ENCODE measurements around the gene TM4SF4.

The TM4SF4 gene

DNA sequence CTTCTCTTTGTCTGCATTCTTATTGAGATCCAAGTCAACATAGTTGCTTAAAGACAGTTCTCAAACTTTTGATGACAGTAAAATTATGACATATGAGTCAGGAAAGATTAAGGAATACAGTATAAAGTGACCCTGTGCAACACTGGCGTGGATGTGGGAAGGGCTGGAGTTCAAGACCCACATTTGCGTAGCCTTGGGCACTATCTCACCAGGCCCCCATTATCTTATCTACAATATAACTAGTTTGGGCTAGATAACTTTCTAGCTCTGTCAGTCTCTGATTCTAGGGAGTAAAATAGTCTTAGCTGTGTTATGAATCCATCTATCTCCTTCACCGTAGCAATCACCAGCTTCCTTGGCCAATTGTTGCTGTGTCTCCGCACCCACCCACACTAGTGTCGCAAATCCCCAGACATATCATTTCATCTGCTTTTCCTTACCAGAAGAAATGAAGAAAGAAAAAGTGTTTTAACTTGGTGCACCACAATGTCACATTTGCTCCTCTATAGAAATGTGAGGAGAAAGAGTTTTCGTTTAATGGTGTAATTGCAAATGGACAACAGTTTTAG is 14.9 kb upstream of the TM4SF4 start:
- FAIRE-seq (no peak), DNase-seq (ENCODE audit: insufficient read length) (no peak)
- TF ChIP-seq POLR2AphosphoS5 (IDR thresholded peaks at IDR 0.05; ENCODE audit: low read depth, low read length), result no peak
- TF ChIP-seq TAF1 (IDR thresholded peaks at IDR 0.05; ENCODE audit: borderline replicate concordance, low read depth, low read length), result no peak
- TF ChIP-seq POLR2A (IDR thresholded peaks at IDR 0.05; ENCODE audit: low read depth, low read length), result no peak

DNA sequence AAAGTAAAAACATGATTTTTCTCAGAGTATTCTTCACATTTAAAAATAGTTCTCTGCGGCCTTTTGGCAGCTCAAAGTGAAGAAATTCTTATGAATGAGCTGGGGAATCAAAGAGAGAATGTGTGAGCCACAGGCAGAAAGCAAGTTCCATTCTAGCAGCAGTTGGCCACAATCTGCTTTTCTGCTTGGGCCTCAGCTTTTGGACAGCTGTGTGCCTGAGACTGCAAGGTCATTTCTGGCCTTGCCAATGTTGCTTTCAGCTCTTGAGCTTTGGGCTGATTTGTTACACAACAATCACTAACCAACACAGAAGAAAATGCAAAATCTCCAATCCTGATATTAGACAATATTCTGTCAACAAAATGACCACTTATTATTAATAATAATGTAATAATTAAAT is 14.4 kb upstream of the TM4SF4 start:
- DNase-seq (ENCODE audit: insufficient read length), result no peak
- TF ChIP-seq POLR2AphosphoS5 (IDR thresholded peaks at IDR 0.05; ENCODE audit: low read depth, low read length) (no peak), TAF1 (IDR thresholded peaks at IDR 0.05; ENCODE audit: borderline replicate concordance, low read depth, low read length) (no peak), POLR2A (IDR thresholded peaks at IDR 0.05; ENCODE audit: low read depth, low read length) (no peak)
- no peak for FAIRE-seq

DNA sequence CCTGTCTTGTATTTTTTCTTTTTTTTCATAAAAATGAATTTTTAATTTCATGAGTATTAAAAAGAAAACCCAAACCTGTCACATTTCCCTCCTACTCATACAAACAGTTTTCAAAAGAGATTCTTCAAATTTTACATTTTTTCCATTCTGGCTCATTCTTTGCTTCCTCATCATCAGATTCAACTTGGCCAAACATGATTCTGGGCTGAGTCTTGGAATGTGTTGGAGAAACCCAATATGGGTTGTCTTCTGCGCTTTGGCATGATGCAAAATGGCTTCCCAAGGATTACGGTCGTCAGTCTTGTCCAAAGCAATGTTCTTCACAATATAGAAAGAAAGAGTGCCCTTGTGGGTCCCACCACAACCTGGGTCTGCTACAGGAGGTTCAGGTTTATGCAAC is 12.4 kb upstream of the TM4SF4 start:
- TF ChIP-seq TAF1 (IDR thresholded peaks at IDR 0.05; ENCODE audit: borderline replicate concordance, low read depth, low read length) (no peak), POLR2A (IDR thresholded peaks at IDR 0.05; ENCODE audit: low read depth, low read length) (no peak), POLR2AphosphoS5 (IDR thresholded peaks at IDR 0.05; ENCODE audit: low read depth, low read length) (no peak)
- no peak for DNase-seq (ENCODE audit: insufficient read length)
- FAIRE-seq, result no peak

DNA sequence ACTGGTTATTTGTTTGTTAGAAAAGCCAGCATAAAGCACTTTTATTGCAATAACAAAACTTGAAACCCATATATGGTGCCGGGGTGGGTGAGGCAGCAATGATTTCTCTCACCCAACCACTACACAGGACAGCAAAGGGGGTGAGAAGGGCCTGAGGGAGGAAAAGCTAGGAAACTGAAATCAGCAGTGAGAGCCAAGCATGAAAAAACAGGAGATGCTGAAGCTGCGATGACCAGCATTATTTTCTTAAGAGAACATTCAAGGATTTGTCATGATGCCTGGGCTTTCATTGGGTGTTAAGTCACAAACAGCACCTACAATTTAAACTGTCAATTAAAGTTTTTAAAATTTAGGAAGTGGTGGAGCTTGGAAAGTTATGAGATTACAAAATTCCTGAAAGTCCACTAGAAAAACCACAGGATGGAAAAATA is 11.9 kb upstream of the TM4SF4 start:
- TF ChIP-seq POLR2A (IDR thresholded peaks at IDR 0.05; ENCODE audit: low read depth, low read length), result no peak
- no peak for TF ChIP-seq TAF1 (IDR thresholded peaks at IDR 0.05; ENCODE audit: borderline replicate concordance, low read depth, low read length)
- TF ChIP-seq POLR2AphosphoS5 (IDR thresholded peaks at IDR 0.05; ENCODE audit: low read depth, low read length), result no peak
- no peak for FAIRE-seq
- no peak for DNase-seq (ENCODE audit: insufficient read length)

DNA sequence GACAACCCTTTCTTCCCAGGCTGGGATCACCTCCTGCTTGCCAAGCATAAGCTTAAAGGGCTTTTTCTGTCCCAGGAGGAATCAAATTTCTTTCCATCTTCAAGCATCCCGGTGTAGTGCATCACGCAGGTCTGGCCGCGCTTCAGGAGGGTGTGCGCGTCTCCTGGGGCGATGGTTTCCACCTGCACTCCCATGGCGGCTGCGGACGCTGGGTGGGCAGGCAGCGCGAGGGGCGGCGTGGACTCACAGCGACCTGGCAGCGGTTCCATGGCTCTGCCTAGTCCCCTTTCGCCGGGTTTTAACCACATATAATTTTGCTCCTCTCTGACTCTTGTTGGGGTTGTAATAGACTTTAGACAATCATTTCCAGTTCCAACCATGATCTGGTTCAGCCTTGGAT is 10.6 kb upstream of the TM4SF4 start:
- FAIRE-seq, result no peak
- TF ChIP-seq TAF1 (IDR thresholded peaks at IDR 0.05; ENCODE audit: borderline replicate concordance, low read depth, low read length), result no peak
- TF ChIP-seq POLR2A (IDR thresholded peaks at IDR 0.05; ENCODE audit: low read depth, low read length), result no peak
- TF ChIP-seq POLR2AphosphoS5 (IDR thresholded peaks at IDR 0.05; ENCODE audit: low read depth, low read length), result no peak

DNA sequence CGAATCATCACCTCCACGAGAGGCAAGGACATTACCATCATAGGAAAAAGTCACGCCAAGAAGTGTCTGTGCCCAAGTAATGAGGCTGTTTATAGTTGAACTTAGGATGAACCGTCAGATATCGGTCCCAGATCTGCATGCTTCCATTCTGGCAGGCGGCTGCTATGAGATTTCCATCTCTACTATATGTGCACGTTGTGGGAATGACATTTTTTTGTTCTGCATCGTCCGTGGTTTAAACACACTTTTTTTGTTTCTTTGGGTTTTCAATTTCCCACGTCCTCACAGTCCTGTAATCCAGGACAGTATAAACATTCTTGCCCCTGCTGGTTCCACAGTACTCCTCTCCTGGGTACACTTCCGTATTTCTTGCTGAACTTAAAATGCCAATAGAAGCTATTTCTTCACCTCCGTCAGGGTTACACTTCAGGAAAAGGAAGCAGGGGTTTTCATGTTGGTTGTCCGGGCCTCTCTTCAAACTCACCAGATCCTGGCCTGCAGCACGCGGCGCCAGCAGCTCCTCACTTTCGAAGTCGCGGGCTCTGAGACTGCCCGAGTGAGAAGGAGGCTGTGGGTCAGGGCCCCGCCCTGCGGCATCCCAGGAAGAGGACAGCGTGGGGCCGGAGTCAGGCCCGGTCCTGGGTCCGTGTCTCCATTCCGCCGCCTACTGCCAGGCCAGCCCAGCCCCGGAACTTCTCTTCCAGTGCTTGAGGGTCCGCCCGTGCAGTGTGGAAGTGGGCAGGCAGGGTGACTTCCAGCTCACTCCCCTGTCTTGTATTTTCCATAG is 9.8 kb upstream of the TM4SF4 start:
- DNase-seq (ENCODE audit: insufficient read length) (no peak), FAIRE-seq (no peak)
- no peak for TF ChIP-seq POLR2AphosphoS5 (IDR thresholded peaks at IDR 0.05; ENCODE audit: low read depth, low read length)
- no peak for TF ChIP-seq TAF1 (IDR thresholded peaks at IDR 0.05; ENCODE audit: borderline replicate concordance, low read depth, low read length)
- TF ChIP-seq POLR2A (IDR thresholded peaks at IDR 0.05; ENCODE audit: low read depth, low read length), result no peak

More for the DNA sequence above, 10.6 kb upstream of the TM4SF4 start:
- DNase-seq (ENCODE audit: insufficient read length), result no peak

DNA sequence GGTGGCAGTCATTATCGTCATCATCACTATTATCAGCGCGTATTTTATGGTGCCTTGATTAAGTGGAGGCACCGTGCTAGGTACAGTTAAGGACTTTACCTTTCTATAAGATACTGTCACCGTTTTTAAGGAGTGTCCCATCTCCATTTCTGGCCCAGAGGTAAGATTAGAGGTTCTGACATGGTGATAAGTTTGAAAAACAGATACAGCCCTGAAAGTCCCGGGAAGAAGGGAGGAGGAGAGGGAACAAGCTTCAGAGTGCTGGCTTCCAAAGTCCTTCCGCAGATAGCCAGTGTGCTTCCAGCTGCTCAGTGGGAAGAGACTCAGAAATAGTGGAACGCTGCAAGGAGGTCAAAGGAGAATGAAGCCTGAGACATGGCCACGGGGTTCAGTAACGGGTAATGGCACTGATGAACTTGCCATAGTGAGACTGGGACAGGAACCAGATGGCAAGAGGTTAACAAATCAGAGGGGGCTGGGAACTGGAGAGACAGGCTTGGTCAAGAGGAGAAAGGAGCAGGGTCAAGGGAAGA is 9.1 kb upstream of the TM4SF4 start:
- FAIRE-seq, result no peak
- no peak for TF ChIP-seq POLR2AphosphoS5 (IDR thresholded peaks at IDR 0.05; ENCODE audit: low read depth, low read length)
- no peak for DNase-seq (ENCODE audit: insufficient read length)

DNA sequence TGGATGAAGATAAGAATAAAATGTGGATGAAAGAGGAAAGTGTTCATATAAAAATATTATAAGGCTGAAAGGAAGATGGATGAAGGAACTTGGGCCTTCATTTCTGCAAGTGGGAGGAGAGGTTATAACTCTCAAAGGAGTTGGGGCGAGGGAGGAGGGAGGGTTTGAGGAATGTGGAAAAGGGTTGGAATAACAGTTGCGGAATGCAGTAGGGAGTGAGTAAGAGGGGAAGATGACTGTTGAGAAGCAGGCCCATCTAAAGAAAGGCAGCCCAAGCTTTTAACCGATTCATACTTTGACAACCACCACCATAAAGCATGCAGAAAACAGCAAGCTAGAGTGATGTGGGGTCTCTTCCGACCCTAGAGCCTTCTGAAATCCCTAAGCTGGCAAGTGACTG is 8.3 kb upstream of the TM4SF4 start:
- DNase-seq (ENCODE audit: insufficient read length), result no peak
- TF ChIP-seq POLR2AphosphoS5 (IDR thresholded peaks at IDR 0.05; ENCODE audit: low read depth, low read length) (no peak), TAF1 (IDR thresholded peaks at IDR 0.05; ENCODE audit: borderline replicate concordance, low read depth, low read length) (no peak), POLR2A (IDR thresholded peaks at IDR 0.05; ENCODE audit: low read depth, low read length) (no peak)
- FAIRE-seq, result no peak

DNA sequence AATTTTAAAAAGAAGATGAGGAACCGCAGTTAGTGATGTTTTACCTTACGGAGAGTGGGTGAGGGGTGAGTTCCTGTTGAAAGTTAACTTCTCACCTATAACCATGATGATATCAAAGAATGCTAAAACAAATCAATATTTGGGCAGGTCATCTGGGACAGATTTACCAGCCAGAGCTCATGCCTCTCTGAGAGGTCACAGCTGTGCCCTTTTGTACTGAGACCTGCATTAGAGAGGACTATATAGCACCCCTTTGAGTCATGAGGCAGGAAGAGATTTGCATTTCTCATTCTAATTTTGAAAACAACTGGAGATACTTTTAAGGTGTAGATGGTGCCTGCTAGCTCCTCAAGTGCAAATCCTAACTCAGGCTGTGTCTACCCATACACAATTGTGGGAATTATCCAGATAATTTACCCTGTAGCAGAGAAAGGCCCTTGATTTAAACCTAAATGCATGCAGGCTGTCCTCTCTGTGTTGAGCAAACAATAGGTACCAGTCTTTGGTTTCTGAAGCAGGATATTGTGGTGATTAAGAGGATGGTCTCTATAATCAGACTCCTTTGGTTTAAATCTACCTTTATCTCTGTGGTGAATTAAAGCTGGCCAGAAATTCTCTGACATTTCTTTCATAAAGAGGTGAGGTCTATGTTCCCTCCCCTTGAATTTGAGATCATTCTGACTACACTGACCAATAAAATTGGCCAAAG is 5.8 kb upstream of the TM4SF4 start:
- TF ChIP-seq TAF1 (IDR thresholded peaks at IDR 0.05; ENCODE audit: borderline replicate concordance, low read depth, low read length) (no peak), POLR2AphosphoS5 (IDR thresholded peaks at IDR 0.05; ENCODE audit: low read depth, low read length) (no peak), POLR2A (IDR thresholded peaks at IDR 0.05; ENCODE audit: low read depth, low read length) (no peak)
- no peak for DNase-seq (ENCODE audit: insufficient read length)
- FAIRE-seq, result peak; percentile 57

DNA sequence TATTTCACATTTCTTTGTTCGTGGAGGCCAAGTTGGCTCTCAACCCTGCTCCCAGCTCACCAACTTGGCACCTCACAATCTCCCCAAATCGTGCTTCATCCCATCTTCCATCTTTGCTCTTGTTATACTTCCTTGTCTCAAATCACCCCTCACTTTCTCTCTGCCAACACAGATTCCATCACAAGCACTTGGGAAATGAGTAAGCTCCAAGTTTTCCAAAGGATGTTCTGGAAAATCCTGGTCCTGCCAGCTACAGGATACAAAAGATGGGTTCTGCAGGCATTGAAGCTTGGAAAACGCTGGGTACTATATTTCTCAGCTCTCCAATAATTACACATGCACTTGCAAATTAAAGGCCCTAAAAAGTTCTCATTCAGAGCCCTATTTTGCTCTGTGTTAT is 4.1 kb upstream of the TM4SF4 start:
- FAIRE-seq, result no peak
- TF ChIP-seq POLR2AphosphoS5 (IDR thresholded peaks at IDR 0.05; ENCODE audit: low read depth, low read length) (no peak), POLR2A (IDR thresholded peaks at IDR 0.05; ENCODE audit: low read depth, low read length) (no peak), TAF1 (IDR thresholded peaks at IDR 0.05; ENCODE audit: borderline replicate concordance, low read depth, low read length) (no peak)
- no peak for DNase-seq (ENCODE audit: insufficient read length)

DNA sequence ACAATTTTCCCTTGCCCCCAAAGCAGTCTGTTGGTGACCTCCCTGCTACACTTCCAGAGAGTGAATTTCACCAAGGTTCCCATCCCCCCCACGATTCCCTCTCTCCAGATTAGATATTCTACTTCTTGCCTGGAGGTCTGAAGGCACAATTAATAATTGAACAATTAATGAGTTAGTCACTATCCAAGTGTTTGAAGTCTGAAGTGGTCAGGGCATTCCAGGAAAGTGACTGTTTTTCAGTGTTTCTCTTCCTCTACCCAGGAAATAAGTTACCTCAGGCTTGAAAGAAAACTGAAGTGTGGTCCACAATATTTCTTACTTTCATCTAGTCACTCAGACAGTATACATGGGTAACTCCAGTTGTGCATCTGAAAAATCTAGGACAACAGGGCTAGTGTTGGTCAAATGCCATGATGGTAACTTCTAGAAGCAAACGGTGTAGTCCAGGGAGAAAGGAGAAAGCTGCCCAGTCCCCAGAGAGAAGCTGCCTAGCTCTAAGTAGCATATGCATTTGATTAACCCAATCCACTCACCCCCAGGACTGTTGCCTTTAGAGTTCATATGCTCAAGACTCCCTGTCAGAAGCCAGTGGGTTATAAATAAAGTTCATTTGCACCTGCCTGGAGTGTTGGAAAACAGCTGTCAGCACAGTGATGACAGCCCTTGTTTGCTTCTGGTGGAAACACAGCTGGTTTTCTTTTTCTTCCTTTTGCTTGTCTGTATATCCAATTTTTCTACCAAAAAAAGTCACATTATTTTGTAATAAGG is 2.3 kb upstream of the TM4SF4 start:
- no peak for DNase-seq (ENCODE audit: insufficient read length)
- no peak for FAIRE-seq
- no peak for TF ChIP-seq POLR2A (IDR thresholded peaks at IDR 0.05; ENCODE audit: low read depth, low read length)
- TF ChIP-seq TAF1 (IDR thresholded peaks at IDR 0.05; ENCODE audit: borderline replicate concordance, low read depth, low read length), result no peak
- no peak for TF ChIP-seq POLR2AphosphoS5 (IDR thresholded peaks at IDR 0.05; ENCODE audit: low read depth, low read length)

Data from GM12892 (cell line).